HepG2 (cell line): Measurements from ENCODE around the gene RRP8. TPM values are rescaled to one million over a fixed set of nuclear protein-coding genes. Genes with fewer than 3 reads are reported as not detected.

ENCODE experiments used
- ATAC-seq: fragments of 200-7000 bp; cut with Tn5 transposase; 3 replicates; pipeline ENCODE4 v1.9.1; 2020; ENCODE audit warnings: mild to moderate bottlenecking, moderate library complexity
- BruUV-seq: library from RNA; stranded (reverse); fragments of 400-500 nt; replicated peaks from 2 replicates; lab custom pipeline; 2021; lab: Mats Ljungman, UMichigan
- CTCF ChIA-PET: fragments of 300-600 bp; formaldehyde crosslinking; extraction: SDS; loops from one replicate; lab custom pipeline; 2021; ENCODE audit warnings: low total read pairs, inconsistent platforms, low intra/inter-chr PET ratio; lab: Yijun Ruan, JAX
- POLR2A ChIA-PET: fragments of 350-600 bp; sonication (Branson Sonifier 250); formaldehyde crosslinking; loops from one replicate; lab custom pipeline; 2020; ENCODE audit warnings: antibody characterized with exemption, inconsistent platforms; lab: Yijun Ruan, JAX
- DNase-seq: peaks from one replicate; pipeline ENCODE4 v3.0.0-alpha.2; 2015; ENCODE audit warnings: low spot score
- FAIRE-seq: peaks from 3 replicates; lab custom pipeline; 2011; peaks lifted over from hg19 to GRCh38; lab: Jason Lieb, UNC
- H2AFZ ChIP-seq: one replicate; pipeline ENCODE4 v1.6.1; 2011; ENCODE audit warnings: low read length, inconsistent platforms
- H3K27ac ChIP-seq: fragments of 300-600 bp; 3 replicates; pipeline ENCODE4 v1.8.0; 2011; ENCODE audit warnings: mixed run types, mild to moderate bottlenecking, mixed read lengths, low read length, inconsistent platforms; ENCODE audit not compliant: insufficient read depth; ENCODE audit errors: extremely low read length
- H3K27me3 ChIP-seq, 2 experiments: fragments of 200-600 bp in 1 of 2; 2 replicates in 1 of 2; 3 replicates in 1 of 2; pipeline versions ENCODE4 v1.6.0 to v1.8.0; 2011; ENCODE audit warnings: low read length in 2 of 2, mild to moderate bottlenecking in 2 of 2, moderate library complexity in 2 of 2, inconsistent platforms in 1 of 2; ENCODE audit not compliant: insufficient read depth in 2 of 2, control insufficient read depth in 1 of 2
- H3K36me3 ChIP-seq, 2 experiments: fragments of 200-600 bp in 1 of 2; replicated peaks in 1 of 2; 2 replicates in 1 of 2; 3 replicates in 1 of 2; pipeline versions ENCODE4 v1.5.1 to v1.8.0; 2011; ENCODE audit warnings: low read length in 2 of 2, inconsistent platforms in 1 of 2; ENCODE audit not compliant: insufficient read depth in 2 of 2, control insufficient read depth in 1 of 2
- H3K4me1 ChIP-seq: 2 replicates; pipeline ENCODE4 v1.5.1; 2012; ENCODE audit warnings: low read length, inconsistent platforms; ENCODE audit not compliant: insufficient read depth
- H3K4me2 ChIP-seq: 2 replicates; pipeline ENCODE4 v1.6.0; 2011; ENCODE audit warnings: low read depth, low read length, inconsistent platforms
- H3K4me3 ChIP-seq, 3 experiments: fragments of 200-600 bp in 1 of 3; sonication (generic), shearing (Covaris generic) in 1 of 3; replicated peaks in 1 of 3; 2 replicates each; pipeline ENCODE4 v1.5.1; 2011 to 2016; ENCODE audit warnings: low read length in 3 of 3, inconsistent platforms in 2 of 3, low read depth in 2 of 3, mild to moderate bottlenecking in 2 of 3, control low read depth in 1 of 3, mixed read lengths in 1 of 3; ENCODE audit not compliant: insufficient read depth in 1 of 3
- H3K79me2 ChIP-seq: one replicate; pipeline ENCODE4 v1.6.1; 2011; ENCODE audit warnings: low read length, inconsistent platforms; ENCODE audit not compliant: insufficient read depth
- H3K9ac ChIP-seq: 2 replicates; pipeline ENCODE4 v1.6.0; 2011; ENCODE audit warnings: mild to moderate bottlenecking, low read depth, low read length, inconsistent platforms; ENCODE audit not compliant: insufficient read depth
- H3K9me3 ChIP-seq: 2 replicates; pipeline ENCODE4 v1.5.1; 2012; ENCODE audit warnings: mild to moderate bottlenecking, low read length
- H4K20me1 ChIP-seq: 2 replicates; pipeline ENCODE4 v1.6.0; 2011; ENCODE audit warnings: inconsistent platforms, mild to moderate bottlenecking, low read length, moderate library complexity; ENCODE audit not compliant: insufficient read depth
- BRCA1 ChIP-seq: sonication (generic); formaldehyde crosslinking; IDR thresholded peaks from 2 replicates; pipeline ENCODE4 v1.4.0; 2020; ENCODE audit warnings: missing genetic modification reagents
- HES4 ChIP-seq: sonication (generic); formaldehyde crosslinking; IDR thresholded peaks from 2 replicates; pipeline ENCODE4 v1.9.0; 2021; ENCODE audit warnings: mild to moderate bottlenecking, missing genetic modification reagents, borderline replicate concordance
- MXI1 ChIP-seq: IDR thresholded peaks from 3 replicates; pipeline ENCODE4 v1.6.1; 2012; ENCODE audit warnings: low read depth, low read length, inconsistent platforms, borderline replicate concordance
- PHF21A ChIP-seq: sonication (generic); formaldehyde crosslinking; IDR thresholded peaks from 2 replicates; pipeline ENCODE4 v1.5.0; 2020; ENCODE audit warnings: mild to moderate bottlenecking, missing genetic modification reagents
- ZSCAN9 ChIP-seq: IDR thresholded peaks from 2 replicates; pipeline ENCODE4 v1.6.1; 2016; ENCODE audit warnings: borderline replicate concordance
- WGBS: methylation state at CpG from one replicate; pipeline ENCODE4 v1.1.6; 2017; ENCODE audit warnings: low lambda C conversion rate; 5-methylcytosine and 5-hydroxymethylcytosine counted together
- in situ Hi-C: cut with HindIII; loops from 2 replicates; pipeline ENCODE4 v1.10.0; 2017; ENCODE audit warnings: low pct_unique_long_range_greater_than_20kb; ENCODE audit not compliant: extremely low pct_ligation_motif_present
- intact Hi-C: fragments of 100-400 bp; cut with micrococcal nuclease; formaldehyde crosslinking; loops from one replicate; pipeline ENCODE4 v1.10.0; 2022; ENCODE audit not compliant: unreplicated experiment
- polyA plus RNA-seq, 8 experiments: library from polyadenylated mRNA; depleted of rRNA in 3 of 8; stranded (reverse) in 7 of 8; unstranded in 1 of 8; fragments of >200 nt; fragmentation: Illumina TruSeq in 4 of 8; extraction: Trizol in 4 of 8; gene quantifications; 2 replicates each; pipeline versions ENCODE4 v1.2.1 to v1.2.3, GENCODE V29; 2011 to 2016; ENCODE audit warnings: low read depth in 4 of 8, missing spikeins in 1 of 8, mixed read lengths in 1 of 8; ENCODE audit not compliant: insufficient read depth in 1 of 8
- total RNA-seq, 5 experiments: library from RNA; depleted of rRNA; stranded (reverse); fragments of >200 nt; fragmentation: Illumina TruSeq; extraction: Trizol; gene quantifications; 2 replicates each; pipeline ENCODE4 v1.2.3, GENCODE V29; 2016; ENCODE audit warnings: low read depth in 1 of 5
- TF ChIP-seq, protein P1 (sequence below): sonication (generic); formaldehyde crosslinking; IDR thresholded peaks from 2 replicates; pipeline ENCODE4 v1.4.0; 2020; ENCODE audit warnings: missing genetic modification reagents
- TF ChIP-seq, protein P2 (sequence below): sonication (generic); formaldehyde crosslinking; IDR thresholded peaks from 2 replicates; pipeline ENCODE4 v1.5.0; 2020; ENCODE audit warnings: mild to moderate bottlenecking, missing genetic modification reagents
- TF ChIP-seq, protein P3 (sequence below): IDR thresholded peaks from 2 replicates; pipeline ENCODE4 v1.6.1; 2016; ENCODE audit warnings: low read depth, borderline replicate concordance

RRP8 gene
- total and polyA plus RNA-seq, 2 of the 13 experiments (the other 11 are each of a cell fraction or from before 2014, with no cell fraction given): 7.2 to 21.6 TPM

DNA sequence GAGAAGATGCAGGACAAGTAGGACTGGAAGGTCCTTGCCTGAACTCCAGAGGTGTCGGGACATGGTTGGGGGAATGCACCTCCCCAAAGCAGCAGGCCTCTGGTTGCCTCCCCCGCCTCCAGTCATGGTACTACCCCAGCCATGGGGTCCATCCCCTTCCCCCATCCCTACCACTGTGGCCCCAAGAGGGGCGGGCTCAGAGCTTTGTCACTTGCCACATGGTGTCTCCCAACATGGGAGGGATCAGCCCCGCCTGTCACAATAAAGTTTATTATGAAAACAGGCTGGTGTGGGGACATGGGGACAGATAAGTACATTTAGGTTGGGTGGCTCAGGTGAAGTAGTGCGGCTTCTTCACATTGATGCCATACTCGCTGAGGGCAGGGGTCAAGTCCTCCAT, 7.2 kb upstream of the RRP8 start:
- in situ Hi-C loops (no loop called here), intact Hi-C loops (loop anchor here (5.0 kb wide), 1 partner anchor 128 kb away; the partner anchor contains the start of genes ARFIP2 and TIMM10B)
- TSS peak; percentile 44 for BruUV-seq
- Histone ChIP-seq H3K79me2 (peaks cover 22% of the 10 kb centered on the region), H3K4me3 (no peak overlapping the region), H3K27ac (no peak overlapping the region), H3K4me2 (peak overlapping the region; percentile 96), H4K20me1 (no peaks in the 10 kb centered on the region), H3K27me3 (no peaks in the 10 kb centered on the region), H3K4me1 (peaks cover 52% of the 10 kb centered on the region), H3K36me3 (peaks cover 21 to 47% of the 10 kb centered on the region in 2 experiments), H3K9me3 (no peaks in the 10 kb centered on the region), H3K9ac (no peak overlapping the region)
- POLR2A ChIA-PET: interaction anchor here (2.1 kb wide), 1 partner anchor 8 kb away, joined by 6 read pairs; the partner anchor contains the start of gene TPP1
- DNase-seq (no peak), ATAC-seq (no peak), FAIRE-seq (no peak)
- 91% methylated on average over 3 of the region's 6 CpGs for WGBS
- TF ChIP-seq, protein P1, sequence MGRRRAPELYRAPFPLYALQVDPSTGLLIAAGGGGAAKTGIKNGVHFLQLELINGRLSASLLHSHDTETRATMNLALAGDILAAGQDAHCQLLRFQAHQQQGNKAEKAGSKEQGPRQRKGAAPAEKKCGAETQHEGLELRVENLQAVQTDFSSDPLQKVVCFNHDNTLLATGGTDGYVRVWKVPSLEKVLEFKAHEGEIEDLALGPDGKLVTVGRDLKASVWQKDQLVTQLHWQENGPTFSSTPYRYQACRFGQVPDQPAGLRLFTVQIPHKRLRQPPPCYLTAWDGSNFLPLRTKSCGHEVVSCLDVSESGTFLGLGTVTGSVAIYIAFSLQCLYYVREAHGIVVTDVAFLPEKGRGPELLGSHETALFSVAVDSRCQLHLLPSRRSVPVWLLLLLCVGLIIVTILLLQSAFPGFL (CRISPR knock-in tag): no peak
- TF ChIP-seq, protein P2, sequence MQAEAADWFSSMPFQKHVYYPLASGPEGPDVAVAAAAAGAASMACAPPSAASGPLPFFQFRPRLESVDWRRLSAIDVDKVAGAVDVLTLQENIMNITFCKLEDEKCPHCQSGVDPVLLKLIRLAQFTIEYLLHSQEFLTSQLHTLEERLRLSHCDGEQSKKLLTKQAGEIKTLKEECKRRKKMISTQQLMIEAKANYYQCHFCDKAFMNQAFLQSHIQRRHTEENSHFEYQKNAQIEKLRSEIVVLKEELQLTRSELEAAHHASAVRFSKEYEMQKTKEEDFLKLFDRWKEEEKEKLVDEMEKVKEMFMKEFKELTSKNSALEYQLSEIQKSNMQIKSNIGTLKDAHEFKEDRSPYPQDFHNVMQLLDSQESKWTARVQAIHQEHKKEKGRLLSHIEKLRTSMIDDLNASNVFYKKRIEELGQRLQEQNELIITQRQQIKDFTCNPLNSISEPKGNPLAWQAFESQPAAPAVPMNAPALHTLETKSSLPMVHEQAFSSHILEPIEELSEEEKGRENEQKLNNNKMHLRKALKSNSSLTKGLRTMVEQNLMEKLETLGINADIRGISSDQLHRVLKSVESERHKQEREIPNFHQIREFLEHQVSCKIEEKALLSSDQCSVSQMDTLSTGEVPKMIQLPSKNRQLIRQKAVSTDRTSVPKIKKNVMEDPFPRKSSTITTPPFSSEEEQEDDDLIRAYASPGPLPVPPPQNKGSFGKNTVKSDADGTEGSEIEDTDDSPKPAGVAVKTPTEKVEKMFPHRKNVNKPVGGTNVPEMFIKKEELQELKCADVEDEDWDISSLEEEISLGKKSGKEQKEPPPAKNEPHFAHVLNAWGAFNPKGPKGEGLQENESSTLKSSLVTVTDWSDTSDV: no peak
- TF ChIP-seq BRCA1 (CRISPR knock-in tag) (no peak), HES4 (CRISPR knock-in tag) (no peak), PHF21A (no peak), ZSCAN9 (CRISPR knock-in tag) (no peak), MXI1 (no peak)
- TF ChIP-seq, protein P3, sequence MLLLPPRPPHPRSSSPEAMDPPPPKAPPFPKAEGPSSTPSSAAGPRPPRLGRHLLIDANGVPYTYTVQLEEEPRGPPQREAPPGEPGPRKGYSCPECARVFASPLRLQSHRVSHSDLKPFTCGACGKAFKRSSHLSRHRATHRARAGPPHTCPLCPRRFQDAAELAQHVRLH (CRISPR knock-in tag): no peak
- TF ChIP-seq, all 625 proteins: peak for 0
- CTCF ChIA-PET: no interaction called here
- H2AFZ ChIP-seq: no peak overlapping the region
